CD4-positive, alpha-beta T cell (primary cell): Measurements from ENCODE around the gene NR3C2. TPM values are rescaled to one million over a fixed set of nuclear protein-coding genes. Genes with fewer than 3 reads are reported as not detected.

ENCODE experiments used
- ATAC-seq: fragments of 200-7000 bp; cut with Tn5 transposase; one replicate; pipeline ENCODE4 v1.10.0; 2022; ENCODE audit warnings: mild to moderate bottlenecking; ENCODE audit not compliant: poor library complexity
- CTCF ChIA-PET: fragments of 350-600 bp; sonication (Branson Sonifier 250); formaldehyde crosslinking; loops from one replicate; lab custom pipeline; 2021; ENCODE audit warnings: antibody characterized with exemption, inconsistent platforms; lab: Charles Lee
- POLR2A ChIA-PET: fragments of 350-600 bp; sonication (Branson Sonifier 250); formaldehyde crosslinking; loops from one replicate; lab custom pipeline; 2021; ENCODE audit warnings: antibody characterized with exemption, inconsistent platforms; lab: Charles Lee
- DNase-seq, 14 experiments: peaks; one replicate each; pipeline ENCODE4 v3.0.0-alpha.2; 2013 to 2020; ENCODE audit warnings: mixed read lengths in 2 of 14
- H3K27ac ChIP-seq, 2 donors: one replicate each; pipeline versions ENCODE4 v1.5.1 to v1.7.0; 2013; ENCODE audit warnings: low read length in 2 of 2, low read depth in 1 of 2, mild to moderate bottlenecking in 1 of 2
- H3K27me3 ChIP-seq, 2 experiments: 1 replicate in 1 of 2; 2 replicates in 1 of 2; pipeline versions ENCODE4 v1.6.1 to v1.7.0; 2013; ENCODE audit warnings: low read length in 2 of 2, control low read depth in 1 of 2, mild to moderate bottlenecking in 1 of 2, moderate library complexity in 1 of 2; ENCODE audit not compliant: insufficient read depth in 2 of 2, control insufficient read depth in 1 of 2
- H3K36me3 ChIP-seq: one replicate; pipeline ENCODE4 v1.6.1; 2013; ENCODE audit warnings: low read length, control low read depth; ENCODE audit not compliant: insufficient read depth
- H3K4me1 ChIP-seq: one replicate; pipeline ENCODE4 v1.6.1; 2013; ENCODE audit warnings: low read length, control low read depth; ENCODE audit not compliant: insufficient read depth
- H3K4me3 ChIP-seq: one replicate; pipeline ENCODE4 v1.5.1; 2013; ENCODE audit warnings: mild to moderate bottlenecking, low read length, moderate library complexity
- H3K9me3 ChIP-seq, 2 experiments: 1 replicate in 1 of 2; 2 replicates in 1 of 2; pipeline versions ENCODE4 v1.6.1 to v1.7.0; 2013; ENCODE audit warnings: low read length in 2 of 2, mild to moderate bottlenecking in 2 of 2, control low read depth in 1 of 2, moderate library complexity in 1 of 2; ENCODE audit not compliant: control insufficient read depth in 1 of 2, insufficient read depth in 1 of 2
- H3K27ac Mint-ChIP-seq: one replicate; pipeline ENCODE4 v1.8.0; 2020; ENCODE audit warnings: mixed read lengths
- H3K27me3 Mint-ChIP-seq: one replicate; pipeline ENCODE4 v1.8.0; 2021; ENCODE audit warnings: mixed read lengths
- H3K36me3 Mint-ChIP-seq: one replicate; pipeline ENCODE4 v1.8.0; 2021; ENCODE audit warnings: low read depth, mixed read lengths
- H3K4me1 Mint-ChIP-seq: one replicate; pipeline ENCODE4 v1.8.0; 2021; ENCODE audit warnings: low read depth, mixed read lengths
- H3K4me3 Mint-ChIP-seq: one replicate; pipeline ENCODE4 v1.8.0; 2020; ENCODE audit warnings: mild to moderate bottlenecking, mixed read lengths
- H3K9me3 Mint-ChIP-seq: one replicate; pipeline ENCODE4 v1.8.0; 2020; ENCODE audit warnings: mixed read lengths
- CTCF ChIP-seq: fragments of 200-600 bp; IDR thresholded peaks from one replicate; pipeline ENCODE4 v1.8.0; 2022; ENCODE audit warnings: antibody characterized with exemption, mild to moderate bottlenecking
- intact Hi-C, 2 experiments: fragments of 100-400 bp; cut with DNase I in 1 of 2; cut with micrococcal nuclease in 1 of 2; formaldehyde crosslinking; loops; one replicate each; pipeline versions ENCODE4 v1.15.1 to v1.9.0; 2023 to 2025; cut with DNase I, micrococcal nuclease
- total RNA-seq, 174 experiments: library from RNA in 2 of 174; stranded (reverse) in 2 of 174; gene quantifications; one replicate each; pipeline ENCODE4 v1.2.3 and lab custom pipeline; 2021 to 2026

NR3C2 gene
- total RNA-seq, 2 experiments from 2014 or later = 31.6 to 35.0 TPM

DNA sequence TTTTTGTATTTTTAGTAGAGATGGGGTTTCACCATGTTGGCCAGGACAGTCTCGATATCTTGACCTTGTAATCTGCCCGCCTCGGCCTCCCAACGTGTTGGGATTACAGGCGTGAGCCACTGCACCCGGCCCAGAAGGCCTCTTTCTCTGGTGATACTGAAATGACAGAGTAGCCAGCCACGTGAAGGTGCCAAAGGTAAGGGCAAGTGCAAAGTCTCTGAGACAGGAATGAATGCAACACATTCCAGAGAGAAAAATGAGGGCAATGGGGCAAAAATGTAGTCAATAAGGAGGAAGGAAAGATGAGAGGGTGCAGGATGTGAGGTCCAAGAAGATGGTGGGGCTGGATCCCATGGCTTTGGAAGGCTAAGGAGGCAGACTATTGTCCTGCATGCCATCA is 176.0 kb downstream of the NR3C2 start:
- Mint-ChIP-seq H3K9me3 (peaks cover 2% of the 10 kb centered on the region), H3K27me3 (no peaks in the 10 kb centered on the region), H3K4me3 (no peak overlapping the region), H3K4me1 (peaks cover 29% of the 10 kb centered on the region), H3K36me3 (peaks cover 5% of the 10 kb centered on the region), H3K27ac (no peak overlapping the region)
- intact Hi-C loops = no loop called here
- H3K4me3 ChIP-seq = no peak overlapping the region
- POLR2A ChIA-PET = no interaction called here
- no peak overlapping the region for H3K27ac ChIP-seq
- no peaks in the 10 kb centered on the region for H3K36me3 ChIP-seq
- TF ChIP-seq CTCF = no peak
- DNase-seq (no peak), ATAC-seq (no peak)
- H3K9me3 ChIP-seq = no peaks in the 10 kb centered on the region
- no peaks in the 10 kb centered on the region for H3K4me1 ChIP-seq
- CTCF ChIA-PET = no interaction called here
- H3K27me3 ChIP-seq = no peaks in the 10 kb centered on the region

DNA sequence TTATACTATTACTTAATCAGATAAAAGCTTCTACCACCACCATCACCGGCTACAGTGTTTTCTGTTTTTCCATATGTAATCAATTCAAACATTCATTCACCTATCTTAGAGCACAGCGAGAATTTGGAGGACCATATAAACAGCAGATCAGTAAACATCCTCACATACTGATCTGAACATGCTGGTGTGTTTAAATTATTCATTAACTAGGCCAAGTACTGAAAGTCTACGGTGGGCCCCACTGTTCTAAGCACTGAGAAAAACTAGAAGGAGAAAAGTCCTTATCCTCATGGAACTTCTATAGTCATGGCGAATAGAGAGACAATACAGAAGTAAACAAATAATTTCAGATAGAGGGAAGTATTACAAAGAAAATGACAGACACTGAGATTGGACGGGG is 176.6 kb downstream of the NR3C2 start:
- H3K9me3 ChIP-seq = no peaks in the 10 kb centered on the region
- no peaks in the 10 kb centered on the region for H3K27me3 ChIP-seq
- H3K27ac ChIP-seq = no peak overlapping the region
- Mint-ChIP-seq H3K9me3 (peaks cover 2% of the 10 kb centered on the region), H3K27ac (no peak overlapping the region), H3K27me3 (no peaks in the 10 kb centered on the region), H3K36me3 (peaks cover 5% of the 10 kb centered on the region), H3K4me1 (peaks cover 29% of the 10 kb centered on the region), H3K4me3 (no peak overlapping the region)
- CTCF ChIA-PET = no interaction called here
- H3K4me3 ChIP-seq = no peak overlapping the region
- no peaks in the 10 kb centered on the region for H3K4me1 ChIP-seq
- intact Hi-C loops = no loop called here
- H3K36me3 ChIP-seq = no peaks in the 10 kb centered on the region
- POLR2A ChIA-PET = no interaction called here
- no peak for ATAC-seq
- no peak for TF ChIP-seq CTCF
- no peak for DNase-seq

DNA sequence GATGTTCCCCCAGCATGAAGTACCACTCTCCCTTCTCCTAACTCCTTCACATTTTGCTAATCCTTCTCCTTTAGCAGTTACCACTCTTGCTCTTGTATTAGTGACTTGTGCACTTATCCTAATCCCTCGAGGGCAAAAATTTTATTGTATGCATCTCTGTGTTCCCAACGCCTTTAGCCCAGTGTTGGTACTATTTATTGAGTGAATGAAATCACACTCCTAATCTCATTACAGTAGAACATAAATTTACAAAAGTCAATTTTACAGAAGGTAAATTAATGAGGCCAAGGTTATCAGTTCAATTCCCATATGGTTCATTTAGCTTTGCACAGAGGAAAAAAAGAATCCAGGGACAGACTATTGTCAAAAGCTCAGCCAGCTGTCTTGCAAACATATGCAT is 178.4 kb downstream of the NR3C2 start:
- Histone ChIP-seq H3K4me3 (no peak overlapping the region), H3K36me3 (peaks cover under 1% of the 10 kb centered on the region), H3K27ac (no peak overlapping the region), H3K4me1 (no peaks in the 10 kb centered on the region), H3K9me3 (no peaks in the 10 kb centered on the region), H3K27me3 (no peaks in the 10 kb centered on the region)
- Mint-ChIP-seq H3K4me1 (peaks cover 22% of the 10 kb centered on the region), H3K27ac (no peak overlapping the region), H3K4me3 (no peak overlapping the region), H3K36me3 (peaks cover 14% of the 10 kb centered on the region), H3K9me3 (peaks cover 2% of the 10 kb centered on the region), H3K27me3 (no peaks in the 10 kb centered on the region)
- ChIA-PET POLR2A (no interaction called here), CTCF (no interaction called here)
- TF ChIP-seq CTCF = no peak
- no peak for ATAC-seq
- intact Hi-C loops = no loop called here
- DNase-seq = no peak
